Retinal pigment epithelial cell (primary cell): ENCODE measurements around the gene FCHSD2.

Experiments
- DNase-seq: peaks from one replicate; pipeline ENCODE4 v3.0.0-alpha.2; 2010; ENCODE audit warnings: low read depth
- H3K4me3 ChIP-seq: 2 replicates; pipeline ENCODE4 v1.5.1; 2011; ENCODE audit warnings: mild to moderate bottlenecking, low read length, control low read depth, moderate library complexity
- TF ChIP-seq, protein P1 (sequence below): conservative IDR thresholded peaks from 2 replicates; pipeline ENCODE4 v1.5.1; 2011; ENCODE audit warnings: low read depth, low read length, control low read depth, inconsistent platforms

FCHSD2 gene

DNA sequence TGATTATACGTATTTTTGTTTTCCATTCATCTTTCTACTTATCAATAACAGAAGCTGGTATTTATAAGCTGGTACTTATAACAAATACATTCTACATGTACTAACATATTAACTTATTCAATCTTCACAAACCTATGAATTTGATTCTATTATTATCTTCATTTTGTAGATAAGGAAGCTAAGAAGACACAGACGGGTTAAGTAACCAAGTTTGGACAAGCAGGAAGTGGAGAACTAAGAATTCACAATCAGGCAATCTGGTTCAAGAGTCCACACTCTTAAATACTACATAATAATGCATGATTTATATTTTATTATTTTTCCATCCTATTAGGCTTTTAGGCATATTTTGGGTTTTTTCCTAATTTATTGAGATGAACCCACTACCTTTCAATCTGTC lies 25.0 kb downstream of the FCHSD2 start:
- TF ChIP-seq, protein P1, sequence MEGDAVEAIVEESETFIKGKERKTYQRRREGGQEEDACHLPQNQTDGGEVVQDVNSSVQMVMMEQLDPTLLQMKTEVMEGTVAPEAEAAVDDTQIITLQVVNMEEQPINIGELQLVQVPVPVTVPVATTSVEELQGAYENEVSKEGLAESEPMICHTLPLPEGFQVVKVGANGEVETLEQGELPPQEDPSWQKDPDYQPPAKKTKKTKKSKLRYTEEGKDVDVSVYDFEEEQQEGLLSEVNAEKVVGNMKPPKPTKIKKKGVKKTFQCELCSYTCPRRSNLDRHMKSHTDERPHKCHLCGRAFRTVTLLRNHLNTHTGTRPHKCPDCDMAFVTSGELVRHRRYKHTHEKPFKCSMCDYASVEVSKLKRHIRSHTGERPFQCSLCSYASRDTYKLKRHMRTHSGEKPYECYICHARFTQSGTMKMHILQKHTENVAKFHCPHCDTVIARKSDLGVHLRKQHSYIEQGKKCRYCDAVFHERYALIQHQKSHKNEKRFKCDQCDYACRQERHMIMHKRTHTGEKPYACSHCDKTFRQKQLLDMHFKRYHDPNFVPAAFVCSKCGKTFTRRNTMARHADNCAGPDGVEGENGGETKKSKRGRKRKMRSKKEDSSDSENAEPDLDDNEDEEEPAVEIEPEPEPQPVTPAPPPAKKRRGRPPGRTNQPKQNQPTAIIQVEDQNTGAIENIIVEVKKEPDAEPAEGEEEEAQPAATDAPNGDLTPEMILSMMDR = no peak
- H3K4me3 ChIP-seq = no peak overlapping the region
- no peak for DNase-seq

DNA sequence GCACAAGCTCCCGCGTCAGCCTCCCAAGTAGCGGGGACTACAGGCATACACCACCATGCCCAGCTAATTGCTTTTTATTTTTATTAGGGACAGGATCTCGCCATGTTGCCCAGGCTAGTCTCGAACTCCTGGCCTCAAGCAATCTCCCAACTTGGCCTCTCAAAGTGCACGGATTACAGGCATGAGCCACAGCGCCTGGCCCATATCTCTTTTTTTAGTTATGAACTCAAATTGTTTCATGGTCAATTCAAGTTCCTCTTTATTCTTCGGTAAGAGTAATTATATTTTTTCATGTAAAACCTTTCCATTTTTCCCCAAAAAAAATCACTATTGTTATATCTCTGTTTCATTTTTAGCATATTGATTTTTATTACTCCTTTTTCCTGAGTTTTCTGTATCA lies 25.5 kb downstream of the FCHSD2 start:
- TF ChIP-seq, protein P1 = no peak
- no peak overlapping the region for H3K4me3 ChIP-seq
- no peak for DNase-seq

DNA sequence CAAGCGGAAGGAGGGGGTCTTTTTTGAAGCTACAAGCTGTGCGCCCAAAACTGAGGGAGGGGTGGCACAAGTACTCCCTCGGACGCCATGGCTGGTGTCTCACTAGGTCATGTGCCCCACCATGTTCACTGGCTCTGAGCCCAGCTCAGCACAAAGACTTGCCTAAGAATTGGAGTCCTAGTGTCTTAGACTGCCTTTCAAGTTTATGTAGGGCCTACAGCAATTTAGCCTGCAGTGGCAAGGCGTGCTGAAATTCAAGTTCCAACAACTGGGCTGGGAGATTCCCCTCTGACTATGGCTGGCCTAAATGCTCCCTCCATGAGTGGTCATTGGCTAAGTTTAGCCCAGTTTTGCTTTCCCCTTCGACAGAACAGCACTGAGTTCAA lies 27.3 kb downstream of the FCHSD2 start:
- TF ChIP-seq, protein P1 = no peak
- no peak for DNase-seq
- no peak overlapping the region for H3K4me3 ChIP-seq

DNA sequence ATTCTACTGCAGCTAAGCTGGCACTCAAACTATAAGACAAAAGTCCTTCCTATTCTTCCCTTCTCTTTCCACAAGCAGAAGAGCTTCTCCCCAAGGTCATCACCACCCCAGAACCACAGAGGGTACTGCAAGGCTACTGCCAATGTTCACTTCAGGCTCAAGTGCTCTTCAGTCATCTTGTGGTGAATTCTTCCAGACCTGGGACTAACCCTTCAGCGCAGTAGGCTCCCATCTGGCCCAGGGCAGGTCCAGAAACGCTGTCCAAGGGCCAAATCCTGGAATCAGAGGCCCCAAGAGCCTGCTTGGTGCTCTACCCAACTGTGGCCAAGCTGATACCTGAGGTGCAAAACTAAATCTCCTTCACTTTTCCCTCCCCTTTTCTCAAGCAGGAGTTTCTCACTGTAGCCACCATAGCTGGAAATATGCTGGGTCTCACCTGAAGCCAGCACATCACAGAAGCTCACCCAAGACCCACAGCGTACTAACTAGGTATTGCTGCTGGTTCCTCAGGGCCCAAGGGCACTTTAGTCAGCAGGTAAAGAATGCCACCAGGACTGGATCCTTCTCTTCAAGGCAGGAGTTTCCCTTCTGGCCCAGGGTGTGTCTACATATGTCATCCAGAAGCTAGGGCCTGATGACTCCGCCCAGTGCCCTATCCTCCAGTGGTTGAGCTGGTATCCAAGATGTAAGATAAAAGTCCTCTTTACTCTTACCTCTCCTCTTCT lies 27.8 kb downstream of the FCHSD2 start:
- no peak for DNase-seq
- H3K4me3 ChIP-seq = no peak overlapping the region
- TF ChIP-seq, protein P1 = no peak

DNA sequence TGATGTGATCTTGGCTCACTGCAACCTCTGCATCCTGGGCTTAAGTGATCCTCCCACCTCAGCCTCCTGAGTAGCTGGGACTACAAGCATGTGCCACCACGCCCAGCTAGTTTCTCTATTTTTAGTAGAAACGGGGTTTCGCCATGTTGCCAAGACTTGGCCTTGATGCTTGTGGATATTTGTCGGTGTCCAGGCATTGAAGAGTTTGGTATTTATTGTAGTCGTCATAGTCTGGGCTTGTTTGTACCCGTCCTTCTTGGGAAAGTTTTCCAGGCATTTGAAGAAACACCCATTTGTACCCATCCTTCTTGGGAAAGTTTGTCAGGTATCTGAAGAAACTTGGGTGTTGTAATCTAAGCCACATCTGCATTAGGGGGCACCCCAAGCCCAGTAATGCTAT lies 28.7 kb downstream of the FCHSD2 start:
- no peak overlapping the region for H3K4me3 ChIP-seq
- TF ChIP-seq, protein P1 = no peak
- DNase-seq = no peak

DNA sequence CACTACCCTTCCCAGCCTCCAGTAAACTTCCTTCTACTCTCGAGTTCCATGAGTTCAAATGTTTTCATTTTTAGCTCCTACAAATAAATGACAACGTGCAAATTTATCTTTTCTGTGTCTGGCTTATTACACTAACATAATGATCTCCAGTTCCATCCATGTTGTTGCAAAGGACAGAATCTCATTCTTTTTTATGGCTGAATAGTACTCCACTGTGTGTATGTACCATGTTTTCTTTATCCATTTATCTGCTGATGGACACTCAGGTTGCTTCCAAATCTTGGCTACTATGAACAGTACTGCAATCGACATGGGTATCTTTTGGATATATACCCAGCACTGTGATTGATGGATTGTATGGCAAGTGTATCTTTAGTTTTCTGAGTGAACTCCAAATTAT lies 34.5 kb downstream of the FCHSD2 start:
- H3K4me3 ChIP-seq = no peak overlapping the region
- DNase-seq = no peak
- TF ChIP-seq, protein P1 = no peak

DNA sequence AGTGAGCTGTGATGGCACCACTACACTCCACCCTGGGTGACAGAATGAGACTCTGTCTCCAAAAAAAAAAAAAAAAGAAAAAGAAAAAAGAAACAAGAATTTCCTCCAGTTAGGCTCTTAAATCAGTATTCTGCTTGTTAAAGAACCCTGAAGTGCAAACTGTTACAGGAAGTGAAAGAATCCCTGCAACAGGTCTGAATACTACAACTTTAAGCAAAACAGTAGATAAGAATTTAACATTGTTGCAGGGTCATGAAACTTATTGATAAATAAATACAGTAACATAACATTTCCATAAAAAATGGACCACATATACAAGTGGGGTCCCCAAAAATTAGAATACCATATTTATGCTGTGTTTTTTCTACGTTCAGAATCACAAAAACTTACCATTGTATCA lies 35.8 kb downstream of the FCHSD2 start:
- DNase-seq = no peak
- no peak overlapping the region for H3K4me3 ChIP-seq
- TF ChIP-seq, protein P1 = no peak
